SU-DHL-6 (cell line): Measurements from ENCODE around the gene LRRC10B.

Source experiments
- H2AFZ ChIP-seq: fragments of 200-600 bp; sonication (generic); 2 replicates; pipeline ENCODE4 v1.6.1; 2014; ENCODE audit warnings: low read depth, mild to moderate bottlenecking, moderate library complexity, mixed read lengths, antibody characterized with exemption, low read length; ENCODE audit not compliant: severe bottlenecking
- H3F3A ChIP-seq: fragments of 200-600 bp; shearing (Covaris generic); 2 replicates; pipeline ENCODE4 v1.6.0; 2016; ENCODE audit warnings: antibody characterized with exemption, mild to moderate bottlenecking; ENCODE audit not compliant: insufficient read depth
- H3K27ac ChIP-seq: fragments of 200-600 bp; sonication (generic); 2 replicates; pipeline ENCODE4 v1.5.1; 2016; ENCODE audit warnings: low read depth, mild to moderate bottlenecking, low read length, moderate library complexity, mixed read lengths
- H3K27me3 ChIP-seq: fragments of 200-600 bp; sonication (generic), shearing (Covaris generic); 2 replicates; pipeline ENCODE4 v1.6.0; 2014; ENCODE audit warnings: mild to moderate bottlenecking, low read length
- H3K36me3 ChIP-seq: fragments of 200-600 bp; sonication (generic); 2 replicates; pipeline ENCODE4 v1.6.1; 2014; ENCODE audit warnings: mild to moderate bottlenecking, low read length, mixed read lengths
- H3K4me2 ChIP-seq: fragments of 300-600, 200-600 bp; shearing (Covaris generic), sonication (generic); 2 replicates; pipeline ENCODE4 v1.6.0; 2014; ENCODE audit warnings: low read length, low read depth, mild to moderate bottlenecking; ENCODE audit not compliant: poor library complexity, severe bottlenecking
- H3K4me3 ChIP-seq: fragments of 200-600 bp; sonication (generic); 2 replicates; pipeline ENCODE4 v1.5.1; 2014; ENCODE audit warnings: antibody characterized with exemption, low read length, mild to moderate bottlenecking, mixed read lengths; ENCODE audit not compliant: insufficient read depth, poor library complexity, severe bottlenecking
- H3K79me2 ChIP-seq: fragments of 200-600 bp; sonication (generic); 2 replicates; pipeline ENCODE4 v1.6.1; 2014; ENCODE audit warnings: mild to moderate bottlenecking, low read length, moderate library complexity; ENCODE audit not compliant: insufficient read depth
- H3K9ac ChIP-seq: fragments of 200-600 bp; sonication (generic); 2 replicates; pipeline ENCODE4 v1.7.0; 2014; ENCODE audit warnings: mild to moderate bottlenecking, low read length
- H3K9me2 ChIP-seq: fragments of 200-600 bp; sonication (generic); replicated peaks from 2 replicates; pipeline ENCODE4 v1.6.1; 2014; ENCODE audit warnings: low read length; ENCODE audit not compliant: insufficient read depth
- H3K9me3 ChIP-seq: fragments of 200-600 bp; sonication (generic); 2 replicates; pipeline ENCODE4 v1.6.1; 2014; ENCODE audit warnings: low read length, mixed read lengths; ENCODE audit not compliant: insufficient read depth
- H4K20me1 ChIP-seq: fragments of 200-600 bp; sonication (generic); 2 replicates; pipeline ENCODE4 v1.6.1; 2014; ENCODE audit warnings: low read depth, mild to moderate bottlenecking, antibody characterized with exemption, low read length, moderate library complexity, mixed read lengths
- CTCF ChIP-seq: fragments of 200-600 bp; sonication (generic); IDR thresholded peaks from one replicate; pipeline ENCODE4 v1.5.1; 2017; ENCODE audit warnings: antibody characterized with exemption, mild to moderate bottlenecking, low read length, moderate library complexity; ENCODE audit not compliant: insufficient read depth, poor library complexity, severe bottlenecking
- EZH2phosphoT487 ChIP-seq: fragments of 200-600 bp; sonication (generic), shearing (Covaris generic); conservative IDR thresholded peaks from 2 replicates; pipeline ENCODE4 v1.6.1; 2018; ENCODE audit warnings: mild to moderate bottlenecking, antibody characterized with exemption, low read length, moderate library complexity, mixed read lengths

LRRC10B gene

GRCh38 chr11:61524446-61524845, 15.9 kb downstream of the LRRC10B start:
- Histone ChIP-seq H3K79me2 (no peaks in the 10 kb centered on the region), H3K27ac (no peak overlapping the region), H2AFZ (no peak overlapping the region), H3K4me3 (no peak overlapping the region), H3K36me3 (no peaks in the 10 kb centered on the region), H4K20me1 (no peaks in the 10 kb centered on the region), H3K9ac (no peak overlapping the region), H3K4me2 (no peak overlapping the region), H3K9me3 (no peaks in the 10 kb centered on the region), H3K27me3 (no peaks in the 10 kb centered on the region), H3K9me2 (no peaks in the 10 kb centered on the region), H3F3A (no peaks in the 10 kb centered on the region)
- no peak for TF ChIP-seq EZH2phosphoT487
- TF ChIP-seq CTCF: no peak

DNA sequence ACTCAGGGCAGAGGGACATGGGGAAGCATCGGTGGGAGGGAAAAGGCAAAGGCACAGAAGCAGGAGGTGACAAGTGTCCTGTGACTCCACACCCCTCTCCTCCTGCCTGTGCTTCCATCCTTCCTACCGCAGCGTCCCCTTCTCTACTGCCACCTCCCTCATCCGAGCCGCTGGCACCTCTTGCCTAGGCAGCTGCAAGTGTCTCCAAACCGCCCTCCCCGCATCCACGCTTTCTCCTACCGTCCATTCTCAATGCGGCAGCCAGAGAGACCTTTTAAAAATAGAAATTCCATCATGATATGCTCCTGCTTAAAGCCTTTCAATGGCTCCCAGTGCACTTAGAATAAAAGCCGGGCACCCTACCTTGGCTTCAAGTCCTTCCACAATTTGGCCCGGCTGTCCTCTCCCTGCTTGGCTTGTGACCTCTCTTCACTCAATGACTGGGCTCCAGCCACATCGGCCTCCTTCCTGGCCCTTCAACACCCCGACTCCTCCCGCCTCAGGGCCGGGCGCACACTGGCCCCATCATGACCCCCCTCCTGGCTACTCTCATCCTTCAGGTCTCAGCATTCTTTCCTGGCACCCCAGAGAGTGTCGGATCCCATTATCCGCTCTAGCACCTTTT, 16.5 kb downstream of the LRRC10B start:
- no peaks in the 10 kb centered on the region for H4K20me1 ChIP-seq
- H3K9ac ChIP-seq: no peak overlapping the region
- no peaks in the 10 kb centered on the region for H3F3A ChIP-seq
- H3K27me3 ChIP-seq: no peaks in the 10 kb centered on the region
- H3K9me3 ChIP-seq: no peaks in the 10 kb centered on the region
- no peak for TF ChIP-seq EZH2phosphoT487
- TF ChIP-seq CTCF: no peak
- no peaks in the 10 kb centered on the region for H3K9me2 ChIP-seq
- H3K79me2 ChIP-seq: no peaks in the 10 kb centered on the region
- no peak overlapping the region for H3K27ac ChIP-seq
- no peak overlapping the region for H2AFZ ChIP-seq
- H3K4me3 ChIP-seq: no peak overlapping the region
- no peak overlapping the region for H3K4me2 ChIP-seq
- H3K36me3 ChIP-seq: no peaks in the 10 kb centered on the region

DNA sequence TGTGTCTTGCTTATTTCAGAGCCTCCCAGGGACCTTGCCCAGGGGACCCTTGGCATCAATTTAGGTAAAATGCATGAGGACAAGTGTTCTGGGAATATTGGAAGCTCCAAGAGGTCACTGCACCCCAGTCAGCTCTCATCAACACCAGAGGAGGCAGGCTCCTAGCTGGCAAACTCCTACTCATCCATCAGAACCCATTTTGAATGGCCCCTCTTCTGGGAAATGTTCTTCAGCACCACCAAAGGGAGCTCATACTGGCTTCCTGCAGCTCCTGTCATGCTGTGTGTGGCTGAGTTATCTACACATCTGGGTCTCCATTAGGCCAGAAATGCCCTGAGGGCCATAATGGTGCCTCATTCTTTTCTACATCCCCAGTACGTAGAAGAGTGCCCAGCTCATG, 17.7 kb downstream of the LRRC10B start:
- Histone ChIP-seq H3K27me3 (no peaks in the 10 kb centered on the region), H3K9ac (no peak overlapping the region), H3K9me3 (no peaks in the 10 kb centered on the region), H2AFZ (no peak overlapping the region), H3F3A (no peaks in the 10 kb centered on the region), H3K27ac (no peak overlapping the region), H3K36me3 (no peaks in the 10 kb centered on the region), H3K4me2 (no peak overlapping the region), H4K20me1 (no peaks in the 10 kb centered on the region), H3K9me2 (no peaks in the 10 kb centered on the region), H3K4me3 (no peak overlapping the region), H3K79me2 (no peaks in the 10 kb centered on the region)
- TF ChIP-seq CTCF (no peak), EZH2phosphoT487 (no peak)
